NOMO-1 treated with DMSO at 0.1 percent for 48 hours (cell line): ENCODE data around the gene CMC2.

ENCODE experiments used
- DNase-seq: peaks from one replicate; lab custom pipeline; 2025; ENCODE audit not compliant: unreplicated experiment; lab: John Stamatoyannopoulos, UW

CMC2 gene

DNA sequence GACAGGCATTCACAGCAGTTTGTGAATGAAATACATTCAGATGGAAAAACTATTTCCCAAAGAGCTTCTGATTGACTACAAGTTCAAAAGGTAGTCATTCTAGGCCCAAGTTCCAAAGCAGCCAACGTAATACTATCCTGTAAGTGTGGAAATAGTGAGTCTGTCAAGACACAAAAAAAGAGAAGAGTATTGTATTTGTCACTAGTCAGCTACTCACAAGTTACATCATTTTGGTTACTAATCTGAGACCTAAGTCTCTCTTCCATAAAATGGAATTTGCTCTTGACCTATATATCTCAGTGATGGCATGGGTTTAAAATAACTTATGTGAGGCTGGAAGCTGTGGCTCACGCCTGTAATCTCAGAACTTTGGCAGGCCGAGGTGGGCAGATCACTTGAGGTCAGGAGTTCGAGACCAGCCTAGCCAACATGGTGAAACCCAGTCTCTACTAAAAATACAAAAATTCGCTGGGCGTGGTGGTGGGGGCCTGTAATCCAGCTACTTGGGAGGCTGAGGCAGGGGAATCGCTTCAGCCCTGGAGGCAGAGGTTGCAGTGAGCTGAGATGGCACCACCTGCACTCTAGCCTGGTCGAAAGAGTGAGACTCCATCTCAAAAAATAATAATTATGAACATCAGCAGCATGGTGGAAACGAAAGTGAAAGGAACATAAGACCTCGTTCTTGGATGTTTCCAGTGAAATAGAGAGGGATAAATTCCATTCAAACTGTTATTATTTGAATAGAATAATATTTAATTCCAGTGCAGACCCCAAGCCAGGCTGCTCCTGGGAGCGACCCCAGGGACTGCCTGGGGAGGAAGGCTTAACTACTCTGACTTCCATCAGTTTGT, 2.9 kb downstream of the CMC2 start:
- no peak for DNase-seq

DNA sequence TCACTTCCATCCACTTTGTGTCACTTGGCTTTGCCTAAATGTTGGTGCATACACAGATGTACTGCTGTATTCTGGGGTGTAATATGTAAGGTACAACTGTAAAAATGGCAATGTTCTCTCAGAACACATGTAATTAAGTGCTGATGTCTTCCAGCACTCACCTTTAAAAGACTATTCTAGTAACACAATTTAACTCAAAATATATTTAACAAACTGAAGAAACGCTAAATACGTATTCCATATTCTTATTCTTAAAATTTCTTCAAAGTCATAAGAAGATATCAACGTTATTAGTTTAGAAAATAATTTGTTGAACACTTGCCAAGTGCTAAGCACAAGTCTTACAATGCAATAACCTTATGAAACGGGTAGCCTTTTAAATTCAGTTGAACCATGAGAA, 3.6 kb downstream of the CMC2 start:
- no peak for DNase-seq

DNA sequence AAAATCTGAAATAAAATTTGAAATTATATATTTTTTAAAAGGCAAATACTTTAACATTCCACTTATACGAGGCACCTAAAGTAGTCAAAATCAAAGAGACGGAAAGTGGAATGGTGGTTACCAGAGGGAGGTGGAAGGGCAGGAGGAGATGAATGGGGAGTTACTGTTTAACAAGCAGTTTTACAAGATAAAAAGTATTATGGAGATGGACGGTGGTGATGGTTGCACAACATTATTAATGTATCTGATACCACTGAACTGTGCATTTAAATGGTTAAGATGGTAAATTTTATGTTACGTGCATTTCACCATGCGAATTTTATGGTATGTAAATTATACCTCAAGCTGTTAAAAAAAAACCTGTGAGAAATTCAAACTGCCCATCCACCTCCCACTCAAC, 5.4 kb downstream of the CMC2 start:
- DNase-seq, result no peak

DNA sequence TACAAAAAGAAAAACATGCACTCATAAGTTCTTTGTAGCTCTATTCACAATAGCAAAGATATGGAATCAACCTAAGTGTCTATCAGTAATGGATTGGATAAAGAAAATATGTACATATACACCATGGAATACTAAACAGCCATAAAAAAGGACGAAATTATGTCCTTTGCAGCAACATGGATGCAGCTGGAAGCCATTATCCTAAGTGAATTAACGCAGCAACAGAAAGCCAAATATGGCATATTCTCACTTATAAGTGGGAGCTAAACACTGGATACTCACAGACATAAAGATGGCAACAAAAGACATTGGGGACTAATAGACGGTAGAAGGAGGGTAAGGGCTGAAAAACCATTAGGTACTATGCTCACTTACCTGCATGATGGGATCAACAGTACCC, 5.8 kb downstream of the CMC2 start:
- DNase-seq, result no peak

DNA sequence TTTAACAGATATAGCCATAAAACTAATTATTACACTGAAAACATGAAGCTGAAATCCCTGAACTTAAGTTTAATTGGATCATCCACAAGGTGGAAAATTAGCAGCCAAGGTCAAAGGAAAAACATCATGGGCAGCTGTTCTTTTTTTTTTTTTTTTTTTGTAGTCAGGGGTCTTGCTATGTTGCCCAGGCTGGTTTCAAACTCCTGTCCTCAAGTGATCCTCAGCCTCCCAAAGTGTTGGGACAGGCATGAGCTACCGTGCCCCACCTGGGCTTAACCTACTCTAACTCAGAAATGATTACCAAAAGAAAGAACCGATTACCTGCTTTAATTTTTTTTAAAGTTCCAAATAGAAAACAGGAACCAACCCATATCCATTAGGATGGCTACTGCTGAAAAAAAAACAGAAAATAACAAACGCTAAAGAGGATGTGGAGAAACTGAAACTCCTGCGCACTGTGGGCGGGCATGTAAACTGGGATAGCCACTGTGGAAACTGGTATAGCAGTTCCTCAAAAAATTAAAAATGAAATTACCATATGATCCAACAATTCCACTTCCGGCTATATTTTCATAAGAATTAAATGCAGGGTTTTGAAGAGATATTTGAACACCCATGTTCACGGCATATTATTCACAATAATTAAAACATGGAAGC, 8.6 kb downstream of the CMC2 start:
- no peak for DNase-seq

DNA sequence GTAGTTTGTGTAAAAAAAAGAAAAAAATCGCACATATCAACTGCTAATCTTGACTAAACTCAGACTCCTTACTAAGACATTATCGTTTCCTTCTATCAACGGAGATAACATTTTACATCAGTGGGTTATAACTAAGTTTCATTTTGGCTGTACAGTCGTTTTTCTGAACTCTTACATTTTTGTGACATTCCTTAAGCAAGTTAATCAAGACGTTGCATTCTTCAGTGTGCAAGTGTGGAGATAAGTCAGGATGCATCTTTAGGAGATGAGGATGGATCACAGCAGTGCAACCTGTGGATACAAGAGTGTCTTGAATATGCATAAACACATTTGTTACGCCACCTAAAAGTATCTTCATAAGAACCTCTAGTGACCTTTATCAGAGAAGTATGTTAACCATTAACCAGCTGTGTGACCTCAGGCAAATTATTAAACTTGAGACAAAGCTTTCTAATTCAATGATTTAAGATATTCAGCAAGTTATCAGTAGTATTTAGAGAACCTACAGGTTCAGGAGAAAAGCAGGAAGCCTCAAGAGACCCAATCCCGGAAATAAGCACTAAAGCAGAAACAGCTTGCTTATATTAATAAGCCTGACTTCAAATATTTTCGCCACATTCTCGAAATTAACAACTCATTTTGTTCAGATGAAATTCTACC, 9.4 kb downstream of the CMC2 start:
- DNase-seq, result no peak

DNA sequence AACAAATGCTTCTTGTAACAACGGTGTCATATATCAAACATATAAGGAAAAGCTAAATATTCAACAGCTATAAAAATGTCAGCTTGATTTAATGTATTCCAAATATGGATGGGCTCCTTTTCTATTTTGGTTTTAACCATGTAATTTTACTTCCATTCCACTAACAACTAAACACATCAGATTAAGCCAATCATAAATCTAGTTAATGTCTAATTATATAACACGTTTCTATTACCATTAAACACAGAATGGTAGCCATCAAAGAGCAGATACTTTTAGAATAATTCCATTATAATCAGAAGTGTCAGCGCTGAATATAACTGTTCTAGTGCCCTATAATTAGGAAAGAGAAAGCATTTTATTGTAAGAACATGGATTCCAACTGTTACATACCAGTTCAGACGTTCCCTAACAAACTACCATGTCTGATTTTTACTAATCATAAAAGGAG, 10.0 kb downstream of the CMC2 start:
- DNase-seq, result no peak

DNA sequence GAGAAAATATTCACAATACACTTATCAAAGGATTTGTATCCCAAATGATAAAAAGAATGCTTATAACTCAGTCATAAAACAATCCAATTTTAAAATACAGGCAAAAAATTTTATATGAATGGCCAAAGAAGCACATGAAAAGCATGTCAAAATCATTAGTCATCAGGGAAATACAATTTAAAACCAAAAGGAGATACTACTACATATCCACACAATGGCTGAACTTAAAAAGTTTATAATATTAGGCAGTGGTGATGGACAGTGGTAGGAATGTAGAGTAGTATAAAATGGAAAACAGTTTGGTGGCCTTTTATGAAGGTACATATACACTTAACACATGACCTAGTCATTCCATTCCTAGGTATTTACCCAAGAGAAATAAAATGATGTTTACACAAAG, 12.2 kb downstream of the CMC2 start:
- no peak for DNase-seq

DNA sequence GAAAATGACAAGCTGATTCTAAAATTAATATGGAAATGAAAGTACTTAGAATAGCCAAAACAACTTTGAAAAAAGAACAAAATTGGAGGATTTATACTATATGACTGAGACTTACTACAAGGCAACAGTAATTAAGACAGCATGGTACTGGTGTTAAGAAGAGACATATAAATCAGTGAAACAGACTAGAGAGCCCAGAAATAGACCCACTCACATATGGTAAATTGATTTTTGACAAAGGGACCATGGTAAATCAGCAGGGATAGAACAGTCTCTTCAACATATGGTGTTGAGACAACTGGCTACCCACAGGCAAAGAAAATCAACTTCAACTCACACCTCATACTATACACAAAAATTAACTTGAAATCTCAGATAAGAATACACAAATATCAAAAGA, 12.9 kb downstream of the CMC2 start:
- no peak for DNase-seq

DNA sequence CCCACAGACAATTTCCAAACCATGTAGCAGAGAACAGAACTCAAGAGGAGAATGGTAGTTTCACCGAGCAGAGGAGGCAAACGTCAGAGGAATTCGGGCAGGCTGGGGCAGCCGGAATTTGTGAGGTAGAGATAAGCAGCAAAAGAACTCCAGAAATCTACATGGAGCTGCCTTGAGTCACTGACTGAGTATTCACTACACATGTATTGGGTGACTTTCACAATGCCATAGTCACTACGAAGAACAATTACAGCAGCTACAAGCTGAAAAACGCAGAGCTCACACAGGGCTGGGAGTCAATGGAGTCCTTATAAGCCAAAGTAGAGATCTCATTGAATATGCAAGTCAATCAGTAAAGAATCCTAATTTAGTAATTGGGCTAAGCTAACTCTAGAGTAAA, 13.4 kb downstream of the CMC2 start:
- no peak for DNase-seq

DNA sequence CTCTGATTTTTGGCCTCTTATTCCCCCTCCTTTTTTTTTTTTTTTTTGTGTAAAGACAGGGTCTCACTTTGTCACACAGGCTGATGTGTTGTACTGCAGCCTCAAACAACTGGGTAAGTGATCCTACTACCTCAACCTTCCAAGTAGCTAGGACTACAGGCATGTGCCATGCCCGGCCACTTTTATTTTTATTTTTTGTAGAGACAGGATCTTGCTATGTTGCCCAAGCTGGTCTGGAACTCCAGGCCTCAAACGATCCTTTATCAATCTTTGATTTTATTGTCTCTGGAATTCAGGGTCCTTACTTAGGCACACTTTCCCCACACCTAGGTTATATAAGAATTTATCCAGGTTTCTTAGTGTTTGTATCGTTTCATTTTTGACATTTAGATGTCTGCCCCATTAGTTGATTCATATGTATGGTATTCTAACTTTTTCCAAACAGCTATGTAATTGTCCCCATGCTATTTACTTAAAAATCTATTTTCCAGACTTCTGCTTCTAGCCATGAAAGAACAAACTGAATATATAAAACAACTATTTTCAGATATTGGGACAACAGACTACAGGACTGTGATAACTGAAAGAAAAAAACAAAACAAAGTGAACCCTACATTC, 13.9 kb downstream of the CMC2 start:
- no peak for DNase-seq

DNA sequence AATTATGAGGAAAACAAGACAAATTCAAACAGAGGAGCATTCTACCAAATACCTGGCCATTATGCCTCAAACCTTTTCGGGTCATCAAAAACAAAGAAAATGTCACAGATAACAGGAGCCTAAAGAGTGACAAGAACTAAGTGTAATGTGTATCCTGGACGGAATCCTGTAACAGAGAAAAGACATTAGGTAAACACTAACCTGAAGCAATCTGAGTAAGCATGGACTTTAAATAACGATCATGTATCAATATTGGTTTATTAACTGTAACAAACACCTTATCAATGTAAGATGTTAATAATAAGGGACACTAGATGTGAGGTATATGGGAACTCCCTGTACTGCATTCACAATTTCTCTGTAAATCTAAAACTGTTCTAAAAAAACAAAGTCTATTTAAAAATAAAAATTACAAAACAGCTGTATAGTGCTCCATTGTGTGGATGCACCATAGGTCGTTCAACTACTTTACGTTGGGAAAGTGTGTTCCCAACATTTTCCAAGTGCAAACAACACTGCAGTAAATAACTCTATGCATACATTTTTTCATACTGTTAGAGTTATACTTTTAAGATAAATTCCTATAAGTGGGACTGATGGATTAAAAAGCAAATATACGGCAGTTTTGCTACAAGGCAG, 14.8 kb downstream of the CMC2 start:
- no peak for DNase-seq

DNA sequence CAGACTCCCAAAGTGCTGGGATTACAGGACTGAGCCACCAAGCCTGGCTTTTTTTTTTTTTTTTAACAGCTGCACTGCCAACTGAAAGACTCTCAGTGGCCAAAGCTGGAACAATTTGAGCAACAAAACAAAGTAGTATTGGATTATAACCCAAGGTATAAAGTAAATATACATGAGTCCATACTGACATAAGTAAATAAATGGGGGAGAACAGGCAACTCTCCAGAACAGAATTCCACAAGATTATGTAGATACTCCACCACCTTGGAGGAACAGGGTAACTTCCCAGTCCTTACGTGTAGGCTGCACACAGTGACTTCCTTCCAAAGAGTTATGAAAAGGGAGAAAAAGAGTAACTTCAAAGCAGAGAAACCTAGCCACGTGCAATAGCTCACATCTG, 15.7 kb downstream of the CMC2 start:
- no peak for DNase-seq

DNA sequence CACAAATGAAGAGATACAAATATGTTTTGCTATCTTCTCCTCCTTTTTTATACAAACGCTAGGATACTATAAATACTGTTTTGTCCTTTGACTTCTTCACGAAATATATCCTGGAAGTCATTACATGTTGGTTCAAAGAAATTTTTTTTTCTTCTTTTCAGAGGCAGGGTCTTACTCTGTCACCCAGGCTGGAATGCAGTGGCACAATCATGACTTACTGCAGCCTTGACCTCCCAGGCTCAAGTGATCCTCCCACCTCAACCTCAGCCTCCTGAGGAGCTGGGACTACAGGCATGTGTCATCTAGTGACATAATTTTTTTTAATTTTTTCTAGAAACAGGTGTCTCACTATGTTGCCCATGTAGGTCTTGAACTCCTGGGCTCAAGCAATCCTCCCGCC, 16.1 kb downstream of the CMC2 start:
- DNase-seq, result no peak

DNA sequence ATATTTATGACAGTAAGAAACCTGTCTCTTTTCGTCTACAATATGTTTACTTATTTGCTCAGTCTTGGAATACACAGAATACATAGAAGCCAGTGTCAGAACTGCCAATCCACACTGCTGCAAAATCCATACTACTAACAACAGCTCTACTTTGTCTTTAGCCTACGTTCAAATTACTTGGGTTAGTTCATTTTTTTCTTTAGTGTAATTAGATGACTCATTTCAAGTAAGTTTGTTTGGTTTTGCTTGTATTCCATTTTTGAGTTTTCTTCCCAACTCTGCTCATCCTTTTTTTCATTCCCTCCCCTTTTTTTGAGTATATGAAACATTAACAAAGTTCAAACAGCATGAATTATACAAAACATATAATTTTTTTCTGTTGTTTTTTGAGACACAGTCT, 16.9 kb downstream of the CMC2 start:
- no peak for DNase-seq

DNA sequence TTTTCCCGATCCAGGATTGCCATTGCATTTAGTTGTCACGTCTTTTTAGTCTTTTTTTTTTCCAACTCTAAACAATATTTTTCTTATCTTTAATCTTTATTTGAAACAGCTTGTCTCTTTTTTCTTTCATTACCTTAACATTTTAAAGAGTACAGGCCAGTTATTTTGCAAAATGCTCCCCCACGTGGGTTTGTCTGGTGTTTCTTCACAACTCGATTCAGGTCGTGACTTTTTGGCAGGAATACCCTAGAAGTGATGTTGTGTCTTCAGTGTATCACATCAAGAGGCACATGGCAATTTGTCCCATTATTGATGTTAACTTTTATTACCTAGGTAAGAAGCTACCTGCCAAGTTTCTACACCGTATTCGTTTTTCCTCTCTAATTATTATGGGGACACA, 17.9 kb downstream of the CMC2 start:
- no peak for DNase-seq

DNA sequence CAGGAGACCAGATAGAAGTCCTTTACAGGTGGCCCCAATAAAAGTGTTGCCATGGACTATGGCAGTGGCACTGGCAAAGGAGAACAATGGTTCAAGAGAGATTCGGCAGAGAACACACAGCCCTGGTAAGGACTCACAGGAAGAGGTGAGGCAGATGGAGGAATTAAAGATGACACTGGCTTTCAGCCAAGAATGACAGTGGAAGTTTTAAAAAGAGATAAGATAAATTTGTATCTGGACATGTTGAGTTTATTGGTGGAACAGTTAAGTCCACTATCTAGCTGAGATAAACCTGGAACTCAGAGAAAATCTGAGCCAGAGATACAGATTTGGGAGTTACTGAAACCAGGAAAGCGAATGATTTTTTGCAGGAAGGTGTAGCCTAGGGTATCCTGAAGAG, 20.1 kb downstream of the CMC2 start:
- DNase-seq, result no peak

DNA sequence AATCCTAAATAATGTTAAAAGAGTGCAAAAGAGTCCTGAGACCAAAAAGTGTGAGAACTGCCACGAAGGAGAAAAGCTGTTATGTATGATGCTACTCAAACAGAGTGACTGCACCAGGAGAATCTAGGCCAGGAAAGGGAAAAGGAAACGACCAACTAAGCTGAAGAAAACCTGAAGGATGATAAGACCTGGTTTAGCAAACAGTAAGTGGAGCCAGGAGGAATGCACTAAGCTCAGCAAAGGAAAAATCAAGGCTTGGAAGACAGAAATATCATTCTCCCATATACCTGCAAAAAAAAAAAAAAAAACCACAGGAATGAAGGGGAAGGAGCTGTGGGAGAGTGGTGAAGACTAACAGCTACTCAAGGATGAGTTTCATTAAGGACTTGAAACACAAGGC, 21.1 kb downstream of the CMC2 start:
- no peak for DNase-seq

DNA sequence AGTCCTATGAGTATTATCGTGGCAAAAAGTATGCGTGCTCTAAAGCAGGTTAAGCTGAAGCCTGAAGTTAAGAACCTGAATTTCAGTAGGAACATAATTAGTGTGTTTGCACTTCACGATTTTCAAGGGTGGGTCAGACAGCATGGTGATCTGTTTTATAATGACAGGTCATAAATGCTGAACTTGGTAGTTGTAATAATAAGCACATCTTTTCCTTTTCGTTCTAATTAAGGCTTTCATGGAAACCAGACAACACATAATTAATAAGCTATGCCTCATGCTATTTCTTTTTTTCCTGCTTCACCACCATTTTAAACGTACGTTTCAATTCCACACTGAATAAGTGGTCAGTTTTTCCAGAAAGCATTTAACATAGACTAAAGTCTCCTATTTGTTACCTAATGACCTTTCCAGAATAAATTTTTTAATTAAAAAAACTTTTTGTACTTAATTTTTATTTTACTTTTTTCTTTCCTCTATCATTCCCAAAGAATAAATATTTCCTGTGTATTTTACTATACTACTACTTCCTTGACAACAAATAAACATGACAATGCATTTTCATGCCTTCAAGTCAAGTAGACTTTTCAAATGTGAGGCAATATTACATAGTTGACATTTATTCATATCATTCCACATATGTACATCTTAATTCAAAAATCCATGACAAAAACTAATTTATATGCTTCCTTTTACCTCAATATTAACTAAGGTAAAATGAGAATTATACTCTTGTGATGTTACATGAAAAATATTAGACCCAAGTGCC, 22.4 kb downstream of the CMC2 start:
- no peak for DNase-seq

DNA sequence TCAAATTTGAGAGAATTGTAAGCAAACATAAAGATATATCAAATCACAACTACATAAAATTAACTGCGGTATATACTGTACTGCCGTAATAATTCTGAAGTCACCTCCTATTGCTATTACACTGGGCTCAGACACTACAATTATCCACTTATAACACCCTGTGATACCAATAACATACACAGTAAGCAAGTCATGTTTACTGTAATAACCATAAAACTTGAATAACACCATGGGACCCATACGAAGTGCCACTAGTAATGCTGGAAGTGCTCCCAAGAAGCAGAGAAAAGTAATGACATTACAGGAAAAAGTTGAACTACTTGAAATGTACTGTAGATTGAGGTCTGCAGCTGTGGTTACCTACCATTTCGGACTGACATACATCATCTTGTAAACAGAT, 24.0 kb downstream of the CMC2 start:
- DNase-seq, result no peak

DNA sequence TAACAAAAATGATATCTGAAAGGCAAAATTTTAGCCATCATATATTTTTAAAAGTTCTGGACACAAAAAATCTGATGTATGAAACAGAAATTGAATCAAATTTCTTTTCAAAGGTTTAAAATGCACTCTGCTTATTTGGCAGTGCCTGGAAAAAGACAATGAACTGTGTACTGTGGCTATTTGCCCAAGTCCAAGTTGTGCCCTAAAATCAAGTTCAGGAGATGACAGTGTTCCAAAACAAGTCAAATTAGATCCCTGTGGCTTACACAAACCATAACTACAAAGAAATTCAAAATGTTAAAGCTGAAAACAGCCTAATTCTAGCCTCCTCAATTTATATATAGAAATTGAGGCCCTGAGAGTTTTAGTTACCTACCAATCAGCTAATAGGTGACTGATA, 25.6 kb downstream of the CMC2 start:
- no peak for DNase-seq
